GM12801 (cell line): Measurements from ENCODE around the gene AP4E1.

ENCODE experiments used
- TF ChIP-seq, protein P1 (sequence below): IDR thresholded peaks from one replicate; pipeline ENCODE4 v1.5.1; 2011; ENCODE audit warnings: control low read depth; ENCODE audit not compliant: insufficient read length; ENCODE audit errors: extremely low read depth

Gene AP4E1

DNA sequence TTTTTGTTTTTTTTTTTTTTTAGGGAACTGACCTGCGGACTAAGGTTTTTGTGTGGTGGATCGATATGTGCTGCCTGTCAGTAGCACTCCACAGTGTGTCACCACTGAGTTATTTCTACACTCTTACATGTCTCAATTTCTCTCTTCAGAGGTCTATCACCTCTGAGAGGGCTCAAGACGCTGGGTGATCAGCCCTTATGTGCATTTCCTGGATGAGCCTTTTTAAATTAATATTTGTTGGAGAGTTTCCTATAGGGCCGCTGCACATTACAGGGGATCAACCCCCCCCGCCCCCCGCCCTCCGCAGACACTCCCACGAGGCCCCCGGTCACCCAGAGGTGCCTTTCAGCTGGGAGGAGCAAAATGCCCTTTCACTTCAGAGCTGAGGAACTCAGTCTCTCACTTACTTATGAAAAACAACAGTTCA is 34.5 kb upstream of the AP4E1 start:
- TF ChIP-seq, protein P1, sequence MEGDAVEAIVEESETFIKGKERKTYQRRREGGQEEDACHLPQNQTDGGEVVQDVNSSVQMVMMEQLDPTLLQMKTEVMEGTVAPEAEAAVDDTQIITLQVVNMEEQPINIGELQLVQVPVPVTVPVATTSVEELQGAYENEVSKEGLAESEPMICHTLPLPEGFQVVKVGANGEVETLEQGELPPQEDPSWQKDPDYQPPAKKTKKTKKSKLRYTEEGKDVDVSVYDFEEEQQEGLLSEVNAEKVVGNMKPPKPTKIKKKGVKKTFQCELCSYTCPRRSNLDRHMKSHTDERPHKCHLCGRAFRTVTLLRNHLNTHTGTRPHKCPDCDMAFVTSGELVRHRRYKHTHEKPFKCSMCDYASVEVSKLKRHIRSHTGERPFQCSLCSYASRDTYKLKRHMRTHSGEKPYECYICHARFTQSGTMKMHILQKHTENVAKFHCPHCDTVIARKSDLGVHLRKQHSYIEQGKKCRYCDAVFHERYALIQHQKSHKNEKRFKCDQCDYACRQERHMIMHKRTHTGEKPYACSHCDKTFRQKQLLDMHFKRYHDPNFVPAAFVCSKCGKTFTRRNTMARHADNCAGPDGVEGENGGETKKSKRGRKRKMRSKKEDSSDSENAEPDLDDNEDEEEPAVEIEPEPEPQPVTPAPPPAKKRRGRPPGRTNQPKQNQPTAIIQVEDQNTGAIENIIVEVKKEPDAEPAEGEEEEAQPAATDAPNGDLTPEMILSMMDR: no peak

DNA sequence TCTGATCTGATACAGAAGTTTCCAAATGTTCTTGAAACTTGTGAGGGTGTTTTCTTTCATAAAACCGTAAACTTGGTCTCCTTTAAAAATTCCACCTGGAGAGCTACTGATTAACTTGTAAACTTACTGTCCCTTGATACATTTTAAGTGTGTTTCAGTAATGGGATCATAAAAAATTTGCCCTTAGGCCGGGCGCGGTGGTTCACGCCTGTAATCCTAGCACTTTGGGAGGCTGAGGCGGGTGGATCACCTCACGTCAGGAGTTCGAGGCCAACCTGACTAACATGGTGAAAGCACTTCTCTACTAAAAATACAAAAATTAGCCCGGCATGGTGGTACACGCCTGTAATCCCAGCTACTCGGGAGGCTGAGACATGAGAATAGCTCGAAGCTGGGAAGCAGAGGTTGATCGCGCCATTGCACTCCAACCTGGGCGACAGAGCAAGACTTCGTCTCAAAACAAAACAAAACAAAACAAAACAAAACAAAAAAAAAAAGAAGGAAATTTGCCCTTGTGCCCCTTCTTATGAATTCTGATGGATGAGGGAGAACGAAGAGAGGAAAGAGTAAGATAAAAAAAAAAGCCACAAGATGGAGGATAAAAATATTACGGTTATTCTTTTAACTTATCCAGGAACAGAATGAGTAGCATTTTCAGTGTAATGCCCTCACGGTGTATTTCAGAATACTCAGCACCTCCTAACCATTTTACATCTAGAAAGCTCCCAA is 32.1 kb upstream of the AP4E1 start:
- TF ChIP-seq, protein P1: no peak

DNA sequence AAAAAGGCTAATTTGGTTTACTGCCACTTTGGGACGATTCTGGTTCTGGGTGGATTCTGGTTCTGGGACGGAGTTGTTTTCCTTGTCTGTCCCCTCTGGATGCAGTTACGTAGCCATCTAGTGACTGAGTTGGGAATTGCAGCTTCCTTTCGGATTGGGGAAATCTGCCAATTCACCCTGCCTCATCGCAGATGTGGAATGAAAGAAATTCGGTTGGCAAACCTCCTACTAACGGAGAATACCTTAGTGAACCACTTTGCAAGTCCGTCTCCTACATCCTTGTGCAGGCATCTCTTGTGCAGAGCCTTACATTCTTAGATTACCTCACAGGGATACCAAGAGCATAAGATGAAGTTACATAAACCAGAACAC is 31.5 kb upstream of the AP4E1 start:
- TF ChIP-seq, protein P1: peak; percentile 91

- TF ChIP-seq, protein P1: no peak
These were observed 29.4 kb upstream of the AP4E1 start for GRCh38 chr15:50879016-50879617.

DNA sequence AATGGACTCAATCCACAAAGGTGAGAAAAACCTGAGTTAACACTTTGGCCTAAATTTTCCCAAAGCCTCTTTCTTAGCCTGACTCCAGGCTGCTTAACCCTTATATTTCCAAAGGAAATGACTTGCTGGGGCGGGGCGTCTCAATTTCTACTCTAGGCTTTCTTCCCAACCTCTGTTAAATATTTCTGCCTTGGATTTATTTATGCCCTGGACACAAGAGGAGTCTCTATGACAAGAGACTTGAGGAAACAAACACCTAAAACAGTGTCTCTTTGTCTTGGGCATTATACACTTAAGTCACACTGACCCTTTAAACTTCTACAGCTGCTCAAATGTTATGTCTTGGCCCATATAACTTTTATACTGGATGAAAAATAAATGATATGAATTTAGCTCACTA is 28.3 kb upstream of the AP4E1 start:
- TF ChIP-seq, protein P1: no peak

- TF ChIP-seq, protein P1: no peak
These were observed 27.8 kb upstream of the AP4E1 start for GRCh38 chr15:50880651-50881114.

DNA sequence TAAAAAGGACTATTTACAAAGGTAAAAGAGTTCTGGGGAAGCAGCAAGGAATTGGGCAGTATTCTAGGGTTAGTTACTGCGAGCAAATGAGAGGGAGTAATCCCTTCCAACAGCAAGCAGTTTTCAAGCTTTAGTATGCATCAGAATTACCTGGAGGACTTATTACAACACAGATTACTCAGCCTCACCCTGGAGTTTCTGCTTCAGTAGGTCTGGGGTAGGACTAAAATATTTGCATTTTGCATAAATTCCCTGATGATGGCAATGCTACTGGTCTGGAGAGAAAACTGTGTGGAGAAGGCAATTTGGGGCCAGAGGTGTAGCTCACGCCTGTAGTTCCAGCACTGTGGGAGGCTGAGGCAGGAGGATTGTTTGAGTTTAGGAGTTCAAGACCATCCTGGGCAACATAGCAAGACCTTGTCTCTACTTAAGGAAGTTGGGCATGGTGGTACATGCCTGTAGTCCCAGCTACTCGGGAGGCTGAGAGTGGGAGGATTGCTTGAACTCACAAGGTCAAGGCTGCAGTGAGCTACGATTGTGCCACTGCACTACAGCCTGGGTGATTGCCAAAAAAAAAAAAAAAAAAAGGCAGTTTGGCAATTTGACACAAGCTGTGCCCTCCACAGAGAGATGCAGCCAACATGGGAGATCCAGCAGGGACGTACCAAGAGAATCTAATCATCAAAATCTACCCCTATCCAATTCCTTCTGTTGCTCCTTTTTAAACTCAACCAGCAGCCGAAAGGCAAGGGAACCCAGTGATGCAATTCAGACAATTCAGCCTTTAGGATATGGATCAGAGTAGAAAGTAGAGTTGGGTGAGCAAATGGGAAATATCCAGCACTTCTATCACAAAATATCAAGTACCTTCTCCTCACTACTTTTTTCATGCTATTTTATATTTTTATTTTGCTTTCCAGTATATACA is 27.1 kb upstream of the AP4E1 start:
- TF ChIP-seq, protein P1: no peak
